Measurements from ENCODE around the gene CEP152.

Gene CEP152

GRCh38 chr15:48705381-48705780 is 105.5 kb downstream of the CEP152 start:
- no peak for DNase-seq (ENCODE audit: extremely low read depth, low read depth)
- TF ChIP-seq CTCF (IDR thresholded peaks at IDR 0.05; ENCODE audit: low read depth, low read length): no peak

- DNase-seq (ENCODE audit: extremely low read depth, low read depth): no peak
- TF ChIP-seq CTCF (IDR thresholded peaks at IDR 0.05; ENCODE audit: low read depth, low read length): no peak
Measured at GRCh38 chr15:48703544-48703943, 107.3 kb downstream of the CEP152 start.

GRCh38 chr15:48702569-48703236 is 108.2 kb downstream of the CEP152 start:
- no peak for DNase-seq (ENCODE audit: extremely low read depth, low read depth)
- no peak for TF ChIP-seq CTCF (IDR thresholded peaks at IDR 0.05; ENCODE audit: low read depth, low read length)

GRCh38 chr15:48696627-48697312 is 114.1 kb downstream of the CEP152 start:
- no peak for TF ChIP-seq CTCF (IDR thresholded peaks at IDR 0.05; ENCODE audit: low read depth, low read length)
- no peak for DNase-seq (ENCODE audit: extremely low read depth, low read depth)

- no peak for TF ChIP-seq CTCF (IDR thresholded peaks at IDR 0.05; ENCODE audit: low read depth, low read length)
- no peak for DNase-seq (ENCODE audit: extremely low read depth, low read depth)
Measured at GRCh38 chr15:48695827-48696573, 114.9 kb downstream of the CEP152 start.

- peak; percentile 74 for DNase-seq (ENCODE audit: extremely low read depth, low read depth)
- TF ChIP-seq CTCF (IDR thresholded peaks at IDR 0.05; ENCODE audit: low read depth, low read length): no peak
Measured at GRCh38 chr15:48695088-48695826, 115.6 kb downstream of the CEP152 start.
